SK-N-SH (cell line): ENCODE data around the gene EHD1.

Source experiments
- EP300 ChIP-seq, 2 experiments: IDR thresholded peaks; 2 replicates each; pipeline versions ENCODE4 v1.4.0 to v1.6.1; 2012; ENCODE audit warnings: borderline replicate concordance in 1 of 2, low read depth in 1 of 2, low read length in 1 of 2
- GATA2 ChIP-seq: sonication (generic); formaldehyde crosslinking; IDR thresholded peaks from 2 replicates; pipeline ENCODE4 v1.5.0; 2020; ENCODE audit warnings: mild to moderate bottlenecking, missing genetic modification reagents
- JUND ChIP-seq: IDR thresholded peaks from 2 replicates; pipeline ENCODE4 v1.4.0; 2012
- POLR2AphosphoS5 ChIP-seq: IDR thresholded peaks from 2 replicates; pipeline ENCODE4 v1.6.1; 2012; ENCODE audit warnings: low read depth, low read length
- RFX5 ChIP-seq: IDR thresholded peaks from 2 replicates; pipeline ENCODE4 v1.6.1; 2012; ENCODE audit warnings: mild to moderate bottlenecking, improper control_type of control experiment, low read length
- RXRA ChIP-seq: IDR thresholded peaks from 2 replicates; pipeline ENCODE4 v1.4.0; 2012; ENCODE audit warnings: low read depth, mild to moderate bottlenecking, borderline replicate concordance
- SMC3 ChIP-seq: IDR thresholded peaks from 2 replicates; pipeline ENCODE4 v1.6.1; 2012; ENCODE audit warnings: low read depth, low read length, improper control_type of control experiment
- TAF1 ChIP-seq: IDR thresholded peaks from 2 replicates; pipeline ENCODE4 v1.6.1; 2012; ENCODE audit warnings: low read depth, mild to moderate bottlenecking, low read length, moderate library complexity, borderline replicate concordance
- USF1 ChIP-seq: IDR thresholded peaks from 2 replicates; pipeline ENCODE4 v1.4.0; 2012; ENCODE audit warnings: low read depth, borderline replicate concordance
- YY1 ChIP-seq: IDR thresholded peaks from 2 replicates; pipeline ENCODE4 v1.4.0; 2012; ENCODE audit warnings: low read depth, mild to moderate bottlenecking
- ZBTB33 ChIP-seq: IDR thresholded peaks from 2 replicates; pipeline ENCODE4 v1.4.0; 2012; ENCODE audit warnings: low read depth, borderline replicate concordance
- TF ChIP-seq, protein P1 (sequence below): fragments of 200-600 bp; sonication (generic); IDR thresholded peaks from 2 replicates; pipeline ENCODE4 v1.6.1; 2017; ENCODE audit warnings: antibody characterized with exemption, mild to moderate bottlenecking, moderate library complexity
- TF ChIP-seq, protein P2 (sequence below): IDR thresholded peaks from 2 replicates; pipeline ENCODE4 v1.4.0; 2012; ENCODE audit warnings: low read depth

- TF ChIP-seq, protein P1, sequence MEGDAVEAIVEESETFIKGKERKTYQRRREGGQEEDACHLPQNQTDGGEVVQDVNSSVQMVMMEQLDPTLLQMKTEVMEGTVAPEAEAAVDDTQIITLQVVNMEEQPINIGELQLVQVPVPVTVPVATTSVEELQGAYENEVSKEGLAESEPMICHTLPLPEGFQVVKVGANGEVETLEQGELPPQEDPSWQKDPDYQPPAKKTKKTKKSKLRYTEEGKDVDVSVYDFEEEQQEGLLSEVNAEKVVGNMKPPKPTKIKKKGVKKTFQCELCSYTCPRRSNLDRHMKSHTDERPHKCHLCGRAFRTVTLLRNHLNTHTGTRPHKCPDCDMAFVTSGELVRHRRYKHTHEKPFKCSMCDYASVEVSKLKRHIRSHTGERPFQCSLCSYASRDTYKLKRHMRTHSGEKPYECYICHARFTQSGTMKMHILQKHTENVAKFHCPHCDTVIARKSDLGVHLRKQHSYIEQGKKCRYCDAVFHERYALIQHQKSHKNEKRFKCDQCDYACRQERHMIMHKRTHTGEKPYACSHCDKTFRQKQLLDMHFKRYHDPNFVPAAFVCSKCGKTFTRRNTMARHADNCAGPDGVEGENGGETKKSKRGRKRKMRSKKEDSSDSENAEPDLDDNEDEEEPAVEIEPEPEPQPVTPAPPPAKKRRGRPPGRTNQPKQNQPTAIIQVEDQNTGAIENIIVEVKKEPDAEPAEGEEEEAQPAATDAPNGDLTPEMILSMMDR: no peak
- no peak for TF ChIP-seq SMC3
- TF ChIP-seq POLR2AphosphoS5: no peak
- no peak for TF ChIP-seq USF1
- TF ChIP-seq RFX5: no peak
- TF ChIP-seq YY1: no peak
- TF ChIP-seq RXRA: no peak
- no peak for TF ChIP-seq JUND
- TF ChIP-seq TAF1: no peak
- no peak for TF ChIP-seq ZBTB33
- no peak for TF ChIP-seq GATA2
- TF ChIP-seq EP300 (IDR thresholded peaks at IDR 0.05; ENCODE audit: borderline replicate concordance in 1 of 2, low read depth in 1 of 2, low read length in 1 of 2): no peak
- TF ChIP-seq, protein P2, sequence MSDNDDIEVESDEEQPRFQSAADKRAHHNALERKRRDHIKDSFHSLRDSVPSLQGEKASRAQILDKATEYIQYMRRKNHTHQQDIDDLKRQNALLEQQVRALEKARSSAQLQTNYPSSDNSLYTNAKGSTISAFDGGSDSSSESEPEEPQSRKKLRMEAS: no peak
Observed at GRCh38 chr11:64862987-64863390, 15.4 kb downstream of the EHD1 start.
